Activated T-cell treated with anti-CD3 and anti-CD28 coated beads, Interleukin-2, amount 50 U/mL, for 1 hour (primary cell): Measurements from ENCODE around the gene GMDS.

ENCODE experiments used
- DNase-seq: peaks from one replicate; pipeline ENCODE4 v3.0.0-alpha.2; 2020

Gene GMDS

DNA sequence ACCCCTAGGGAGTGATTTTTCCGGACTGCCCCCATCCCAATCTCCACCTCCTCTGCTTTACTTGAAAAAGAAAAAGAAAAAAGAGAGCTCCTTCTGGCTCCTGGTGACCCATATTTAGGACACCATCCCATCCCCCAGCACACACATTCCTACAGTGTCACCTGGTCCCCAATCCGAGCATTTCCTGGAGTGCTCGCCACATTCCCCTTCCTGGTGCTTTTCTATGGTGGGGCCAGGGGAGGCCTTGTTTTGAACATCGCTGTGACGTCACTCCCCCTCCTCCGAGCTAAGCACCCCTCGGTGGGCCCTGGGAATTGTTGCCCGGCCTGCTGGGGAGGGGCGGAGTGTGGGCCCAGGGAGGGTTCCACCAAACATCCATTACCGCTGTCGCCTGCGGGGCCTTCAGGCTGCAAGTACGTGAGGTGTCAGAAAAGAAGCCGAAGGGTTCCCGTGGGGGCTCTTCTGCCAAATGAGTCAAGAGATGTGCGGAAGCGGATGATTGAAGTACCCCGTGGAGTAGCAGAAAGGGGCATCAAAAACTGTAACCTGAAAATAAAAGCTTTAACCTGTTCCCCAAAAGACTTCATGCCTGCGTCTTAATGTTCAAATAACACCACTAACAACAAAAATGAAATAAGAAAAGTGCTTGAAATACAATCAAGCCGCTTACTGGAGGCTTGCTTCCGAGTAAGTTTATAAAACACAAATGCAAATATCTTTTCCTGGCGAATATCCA lies 638.5 kb downstream of the GMDS start:
- no peak for DNase-seq

DNA sequence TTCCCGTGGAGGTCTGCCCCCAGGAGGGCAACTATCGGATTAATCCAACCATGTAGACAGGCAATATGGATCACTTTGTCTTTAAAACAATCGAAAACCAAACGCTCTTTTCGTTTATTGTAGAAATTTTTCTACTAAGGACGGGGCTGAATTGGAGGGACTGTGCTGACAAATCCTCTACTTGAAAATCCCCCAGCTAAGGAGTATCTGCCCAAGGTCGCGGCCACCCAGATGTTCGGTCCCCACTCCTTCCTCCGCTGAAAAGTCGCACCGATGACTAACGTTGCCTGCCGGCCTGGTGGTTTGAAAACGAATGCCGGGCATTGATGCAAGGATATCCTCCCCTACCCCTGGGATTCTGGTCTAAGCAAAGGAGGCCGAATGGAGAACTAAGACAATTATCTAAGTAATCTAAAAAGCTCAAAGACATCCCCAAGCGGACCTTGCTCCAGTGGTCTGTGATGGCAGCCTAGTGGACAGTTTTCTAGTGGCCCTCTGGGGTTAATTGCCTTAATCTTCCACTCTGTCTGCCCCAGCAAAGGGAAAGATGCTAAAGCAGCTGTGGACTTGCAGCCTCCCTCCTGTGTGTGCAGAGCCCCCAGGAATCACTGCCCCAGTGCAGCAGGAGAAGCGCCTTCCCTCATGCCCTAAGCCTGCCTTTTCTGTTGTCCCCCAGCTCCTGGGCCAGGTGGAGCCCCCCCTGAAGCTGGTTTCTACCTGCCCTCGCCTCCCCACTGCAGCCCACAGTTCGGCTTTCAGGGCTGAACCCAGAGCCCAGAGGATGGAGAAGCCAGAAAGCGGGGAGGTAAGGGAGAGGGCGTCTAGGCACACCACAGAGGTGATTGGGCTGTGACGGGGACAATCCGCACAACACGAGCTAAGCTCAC lies 639.3 kb downstream of the GMDS start:
- DNase-seq = no peak

DNA sequence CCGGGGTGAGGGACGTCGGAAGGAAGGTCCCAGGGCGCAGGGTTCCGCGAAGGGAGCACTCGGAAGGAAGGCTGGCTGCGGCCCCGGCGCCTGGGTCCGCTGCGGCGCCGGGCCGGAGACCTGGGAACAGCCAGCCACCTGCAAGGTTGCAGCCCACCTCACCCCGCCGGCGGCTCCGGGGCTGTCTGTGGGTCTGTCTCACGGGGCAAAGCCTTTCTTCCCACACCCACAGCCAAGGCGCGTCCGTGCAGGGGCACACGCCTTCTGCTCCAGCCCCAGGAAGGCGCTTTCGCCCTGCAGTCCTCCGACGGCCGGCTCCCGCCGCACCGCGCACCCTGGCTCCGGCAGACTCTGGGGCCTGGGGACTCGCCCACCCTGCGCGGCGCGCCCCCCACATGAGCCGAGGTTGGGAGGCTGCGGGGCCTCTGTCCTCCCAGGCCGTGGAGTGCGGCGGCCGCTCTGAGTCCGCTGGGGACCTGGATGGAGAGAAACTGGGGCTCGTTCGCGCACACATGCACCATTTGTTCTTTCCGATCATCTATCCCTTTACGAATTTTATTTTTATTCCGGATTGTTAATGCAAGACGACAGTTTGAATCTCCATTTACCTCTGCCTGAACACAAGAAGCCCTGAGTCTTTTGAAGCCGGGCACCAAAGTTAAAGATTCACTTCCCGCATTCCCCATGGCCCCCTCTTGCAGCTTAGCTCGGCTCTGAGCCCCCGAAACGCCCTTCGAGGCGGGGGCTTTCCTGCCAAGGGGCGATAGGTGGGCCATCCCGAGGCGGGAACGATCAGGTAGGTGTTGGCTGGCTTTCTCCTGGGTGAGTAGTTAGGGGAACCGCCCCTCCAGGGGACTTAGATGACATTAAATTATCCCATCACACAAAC lies 640.2 kb downstream of the GMDS start:
- peak; percentile 35 for DNase-seq

DNA sequence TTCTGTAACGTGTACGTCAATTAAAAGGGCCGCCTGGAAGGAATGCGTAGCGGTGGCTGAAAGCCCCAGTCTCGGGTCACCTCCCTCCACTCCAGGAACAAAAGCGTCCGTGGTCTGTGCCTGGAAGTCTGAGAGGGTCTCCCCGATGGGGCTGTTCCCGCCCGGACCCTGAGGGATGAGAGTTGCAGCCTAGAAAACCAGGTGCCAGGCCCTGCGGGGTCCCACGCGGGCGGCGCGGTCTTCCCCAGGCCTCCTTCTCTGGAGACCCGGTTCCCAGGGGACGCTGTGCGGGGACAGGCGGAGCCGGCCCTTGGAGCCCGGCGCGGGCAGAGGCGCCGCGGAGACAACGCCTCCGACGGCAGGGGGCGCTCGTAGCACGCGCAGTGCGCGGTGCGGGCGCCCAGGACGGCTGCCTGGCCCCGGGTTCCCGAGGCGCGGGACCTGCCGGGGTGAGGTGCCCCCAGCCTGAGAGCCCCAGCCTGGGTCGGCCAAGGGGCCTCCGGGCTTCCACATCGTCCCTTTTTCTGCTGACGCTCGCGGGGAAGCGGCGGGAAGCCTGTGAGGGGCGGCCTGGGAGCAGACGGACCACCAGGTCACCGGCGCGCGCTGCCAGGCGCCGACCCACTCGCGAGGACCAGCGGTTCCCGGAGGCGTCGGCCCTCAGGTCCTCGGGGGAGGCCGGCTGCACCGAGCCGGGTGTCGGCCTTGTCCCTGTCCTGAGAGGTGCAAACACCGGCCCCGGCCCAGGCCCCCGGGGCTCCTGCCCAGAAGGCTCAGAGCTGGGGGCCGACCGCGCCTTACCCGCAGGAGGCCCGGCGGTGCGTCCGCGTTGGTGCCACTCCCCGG lies 641.0 kb downstream of the GMDS start:
- DNase-seq = peak; percentile 77

DNA sequence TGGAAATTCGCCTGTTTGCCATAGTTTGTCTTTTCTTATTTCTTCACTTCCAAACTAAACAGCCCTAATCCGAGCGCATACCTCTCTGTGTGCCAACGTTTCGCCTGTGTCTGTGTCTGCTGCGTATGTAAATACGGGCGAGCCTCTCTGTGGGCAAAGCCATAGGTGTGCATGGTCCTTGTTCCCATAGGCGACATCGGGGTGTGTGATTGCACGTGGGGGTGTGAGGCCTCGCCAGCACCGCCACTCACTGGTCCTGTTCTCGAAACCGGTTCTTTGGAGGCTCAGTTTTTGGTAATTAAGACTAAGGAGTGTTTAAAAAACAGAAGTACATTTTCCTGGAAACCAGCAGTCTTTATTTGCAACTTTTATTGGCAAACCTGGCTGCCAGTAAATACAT lies 641.7 kb downstream of the GMDS start:
- DNase-seq = no peak

DNA sequence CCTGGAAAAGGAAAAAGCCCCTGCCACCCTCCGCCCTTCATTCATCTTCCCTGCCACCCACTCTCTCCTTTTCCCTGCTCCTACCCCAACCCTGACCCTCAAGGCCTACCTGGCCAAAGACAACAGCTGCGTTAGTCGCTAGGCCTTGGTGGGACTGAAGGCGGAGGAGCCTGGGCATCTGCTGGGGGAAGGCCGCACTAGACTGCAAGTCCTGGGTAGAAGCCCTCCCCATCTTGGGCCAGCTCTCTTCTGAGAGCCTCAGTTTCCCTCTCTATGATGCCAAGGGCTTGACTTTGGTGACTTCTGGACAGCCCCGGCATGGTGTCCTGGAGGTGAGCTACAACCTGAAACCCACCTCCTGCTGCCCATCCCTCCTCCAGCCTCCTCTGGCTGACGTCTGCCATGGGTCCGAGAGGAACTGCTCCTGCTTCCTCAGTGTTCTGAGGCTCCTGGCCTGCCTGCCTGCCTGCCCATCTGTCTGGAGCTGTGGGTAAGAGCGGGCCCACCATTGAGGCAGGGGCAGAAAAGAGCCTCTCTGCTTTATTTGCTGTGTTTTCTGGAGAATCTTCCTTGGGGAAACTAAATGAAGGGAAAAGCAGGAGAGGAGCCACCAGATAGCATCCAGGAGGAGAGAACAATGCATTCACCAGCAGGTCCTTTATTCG lies 643.2 kb downstream of the GMDS start:
- DNase-seq = no peak

DNA sequence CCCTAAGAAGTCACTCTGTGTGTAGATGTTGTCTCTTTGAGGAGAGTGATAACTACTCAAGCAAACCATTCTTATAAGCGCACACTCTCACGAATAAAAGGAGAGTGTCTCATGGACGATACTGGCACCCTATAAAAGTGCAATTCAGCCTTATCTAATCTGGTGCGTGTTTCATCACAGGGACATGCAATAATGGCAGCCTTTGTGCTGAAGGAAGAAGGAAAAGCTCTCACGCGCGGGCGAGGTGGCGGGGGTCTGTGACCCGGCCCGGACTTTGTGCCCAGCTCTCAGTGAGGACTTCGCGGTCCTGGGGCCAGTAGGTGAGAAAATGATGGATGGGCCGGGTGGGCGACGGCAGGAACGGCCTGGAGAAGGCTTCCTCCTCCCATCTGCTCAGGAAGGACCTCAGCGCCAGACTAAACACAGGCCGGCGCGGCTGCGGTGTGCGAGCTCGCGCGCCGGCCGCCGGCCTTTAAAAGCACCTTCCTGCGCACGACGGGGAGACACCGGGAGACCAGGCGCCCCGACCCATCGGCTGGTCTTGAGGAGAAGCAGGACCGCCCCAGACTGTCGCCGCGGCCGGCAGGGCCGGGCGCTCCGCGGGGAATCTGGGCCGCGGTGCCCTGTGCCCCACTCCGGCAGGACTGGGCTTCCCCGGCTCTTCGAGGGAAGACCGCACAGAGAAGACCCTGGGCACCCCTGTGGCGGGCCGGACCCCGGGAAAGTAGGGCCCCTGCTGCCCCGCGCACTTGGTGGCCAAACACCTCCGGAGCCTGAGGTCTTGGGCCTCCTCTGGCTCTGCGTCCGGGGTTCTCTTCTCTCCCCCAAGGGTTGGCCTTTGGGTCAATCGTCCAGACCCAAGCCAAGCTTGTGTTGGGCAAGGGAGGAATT lies 644.0 kb downstream of the GMDS start:
- no peak for DNase-seq

DNA sequence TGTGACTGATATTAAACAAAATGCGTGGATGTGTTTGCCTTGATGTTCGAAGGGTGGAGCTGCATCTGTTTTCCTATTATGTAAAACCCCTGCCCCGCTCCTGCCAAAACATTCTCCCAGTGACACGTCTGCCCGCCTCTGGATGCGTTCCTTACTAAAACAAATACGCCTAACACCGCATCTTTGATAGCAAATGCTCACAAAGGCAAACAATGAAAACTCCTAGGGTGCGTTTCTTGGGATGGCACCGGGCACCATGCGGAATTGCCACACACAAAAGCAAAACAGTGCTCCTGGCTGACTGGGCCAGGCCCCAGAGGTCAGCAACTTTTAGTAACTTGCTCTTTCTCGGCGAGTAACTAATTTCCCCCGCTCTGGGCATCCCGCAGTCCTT lies 644.6 kb downstream of the GMDS start:
- no peak for DNase-seq

DNA sequence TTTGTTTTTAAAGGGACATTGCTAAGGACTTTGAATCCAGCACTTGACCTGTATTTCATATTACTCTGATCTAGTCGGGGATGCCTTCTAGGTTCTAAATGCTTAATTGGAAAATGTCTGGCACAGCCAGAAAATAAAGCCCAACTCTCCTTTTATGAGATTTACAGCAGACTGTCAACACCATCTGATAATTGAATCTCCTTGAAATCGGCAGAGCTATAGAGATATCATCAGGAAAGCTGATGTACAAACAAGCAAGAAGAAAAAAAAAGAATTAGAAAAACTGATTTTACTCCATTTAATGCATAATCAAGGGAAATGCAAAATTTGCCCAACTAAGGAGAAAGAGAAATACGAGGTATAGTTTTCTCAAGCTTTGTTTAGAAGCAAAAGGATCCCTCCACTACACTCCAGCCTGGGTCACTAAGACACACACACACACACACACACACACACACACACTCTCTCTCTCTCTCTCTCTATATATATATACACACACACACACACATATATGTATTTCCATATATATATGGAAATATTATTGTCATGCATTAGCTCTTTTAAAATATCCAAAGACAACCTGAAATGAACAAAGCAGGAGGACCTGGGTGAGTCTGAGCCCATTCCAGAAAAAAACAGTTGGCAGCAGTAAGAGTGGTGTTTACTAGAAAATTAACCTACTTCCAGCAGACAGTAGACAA lies 645.2 kb downstream of the GMDS start:
- DNase-seq = no peak

DNA sequence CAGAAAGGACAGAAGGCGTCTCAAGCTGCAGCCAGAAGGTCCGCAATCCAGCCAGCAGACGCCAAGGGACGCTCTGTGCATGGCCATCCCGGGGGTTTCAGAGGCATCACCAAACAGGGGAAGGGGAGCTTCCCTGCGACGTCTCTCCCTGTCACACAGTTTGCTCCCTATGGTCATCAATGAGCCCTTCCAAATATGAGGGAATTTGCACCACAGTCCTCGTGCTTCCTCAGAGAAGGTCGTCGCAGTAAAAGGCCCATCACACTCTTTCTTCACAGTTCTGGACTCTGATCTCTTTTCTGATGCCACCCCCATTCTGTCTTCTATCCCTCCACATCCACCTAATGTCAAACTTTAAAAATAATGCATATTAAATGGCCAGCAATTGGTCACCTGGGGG lies 645.9 kb downstream of the GMDS start:
- DNase-seq = no peak

DNA sequence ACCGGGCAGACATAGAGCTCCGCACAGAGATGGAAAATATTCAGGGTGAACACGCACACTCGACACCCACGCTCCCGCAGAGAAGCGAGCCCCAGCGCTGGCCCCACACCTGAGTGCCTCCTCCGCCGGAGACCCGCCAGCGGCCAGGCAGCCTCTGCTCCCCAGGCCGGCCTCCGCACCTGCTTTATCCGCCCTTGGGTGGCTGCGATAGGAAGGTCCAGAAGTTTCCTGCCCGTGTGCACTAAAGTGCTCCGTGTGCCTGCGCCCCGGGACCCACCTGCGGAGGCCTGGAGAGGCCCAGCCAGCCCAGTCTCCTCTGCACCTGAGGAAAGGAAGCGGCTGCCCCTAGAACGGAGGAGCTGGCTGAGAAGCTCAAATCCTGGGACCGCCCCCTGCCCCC lies 646.5 kb downstream of the GMDS start:
- no peak for DNase-seq

DNA sequence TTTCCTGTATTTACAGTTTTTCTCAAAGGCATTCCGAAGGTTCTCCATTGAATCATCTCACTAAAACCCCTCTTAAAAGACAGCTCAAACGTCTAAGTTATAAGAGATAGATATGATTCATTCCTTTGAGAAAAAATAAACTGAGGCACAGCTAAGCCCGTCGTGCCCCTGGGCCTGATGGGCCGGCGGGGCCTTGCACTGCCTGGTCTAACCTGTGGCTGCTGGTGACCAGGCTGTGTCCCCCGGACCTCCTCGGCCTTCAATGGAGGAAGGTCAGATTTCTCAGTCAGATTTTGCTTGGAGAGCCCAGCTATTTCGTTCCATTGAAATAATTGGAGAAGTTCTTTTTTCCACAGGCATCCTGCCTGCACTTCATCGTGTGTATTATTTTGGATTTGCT lies 647.0 kb downstream of the GMDS start:
- no peak for DNase-seq

DNA sequence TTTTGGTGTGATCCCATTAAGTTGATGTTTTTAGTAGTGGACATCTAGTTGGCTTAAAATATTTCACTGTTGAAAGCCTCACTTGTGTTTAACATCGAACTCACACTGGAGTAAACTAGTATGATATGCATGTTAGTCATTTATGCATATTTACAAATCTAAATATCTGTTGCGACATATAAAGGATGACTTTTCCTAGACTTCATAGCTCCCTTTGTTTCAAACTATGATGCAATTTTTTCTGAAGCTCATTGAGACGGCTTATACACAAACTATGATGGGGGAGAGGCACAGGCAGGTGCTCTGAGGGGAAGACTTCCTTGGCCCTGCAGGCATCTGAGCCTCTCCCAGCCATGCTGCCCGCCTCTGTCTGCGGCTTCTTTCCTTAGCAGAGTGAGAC lies 647.5 kb downstream of the GMDS start:
- no peak for DNase-seq

DNA sequence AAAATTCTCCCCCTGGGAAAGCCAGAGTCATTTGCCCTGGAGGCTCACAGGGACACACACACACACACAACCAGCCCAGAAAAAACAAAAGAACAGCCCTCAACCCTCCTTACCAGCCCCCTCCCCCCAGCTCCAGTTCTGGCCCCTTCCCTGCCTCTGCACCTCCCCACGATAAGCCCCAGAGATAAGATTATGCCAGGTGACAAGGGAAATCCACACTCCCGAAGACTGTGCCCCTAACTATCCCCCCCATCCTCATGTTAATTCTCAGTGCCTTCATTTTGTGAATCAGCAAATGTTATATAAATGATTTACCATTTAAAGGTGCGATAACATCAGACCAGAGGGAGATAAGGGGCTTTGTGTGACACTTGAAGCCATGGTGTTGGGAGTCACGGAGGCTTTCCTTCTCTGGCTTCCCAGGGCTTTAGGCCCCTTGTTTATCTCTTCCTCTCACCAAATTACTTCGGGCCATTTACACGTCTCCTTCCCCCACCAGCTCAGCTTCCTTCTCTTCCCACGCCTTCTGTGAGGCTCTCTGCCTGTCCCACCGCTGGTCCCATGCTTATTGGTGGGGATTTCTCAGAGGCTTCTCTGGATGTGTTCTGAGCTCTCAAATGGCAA lies 648.2 kb downstream of the GMDS start:
- no peak for DNase-seq

DNA sequence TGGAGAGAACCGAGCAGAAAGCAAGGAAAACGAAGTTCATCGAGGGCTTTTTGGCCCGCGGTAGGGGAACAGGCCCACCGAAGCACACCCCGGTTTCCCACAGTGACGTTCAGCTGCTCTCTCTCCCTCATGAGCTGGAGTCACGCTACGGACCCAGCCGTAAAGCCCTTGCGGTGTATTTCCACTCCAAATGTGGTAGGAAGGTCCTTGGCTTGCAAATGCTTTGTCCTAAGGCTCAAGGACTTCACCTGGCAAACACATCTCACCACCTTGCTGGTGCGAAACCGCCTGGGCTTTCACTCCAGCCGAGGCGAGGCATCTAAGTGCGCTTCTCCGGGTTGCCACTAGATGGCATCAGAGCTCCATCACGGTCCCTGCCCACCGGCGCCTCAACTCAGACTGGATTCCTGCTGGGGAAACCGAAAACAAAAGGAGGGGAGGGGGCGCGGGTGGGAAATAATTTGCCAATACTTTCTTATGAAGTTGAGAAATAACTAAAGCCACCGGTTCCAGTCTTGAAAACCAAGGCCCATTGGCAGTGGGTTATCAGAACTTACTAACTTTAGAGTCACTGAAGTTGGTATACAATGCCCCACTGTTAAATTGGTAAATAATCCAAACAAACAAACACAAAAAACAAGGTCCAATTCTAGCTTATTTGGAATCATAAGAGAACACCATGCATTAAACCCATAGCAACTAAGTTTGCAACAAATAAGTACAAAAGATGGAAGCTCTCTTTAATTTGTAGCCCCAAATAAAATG lies 649.1 kb downstream of the GMDS start:
- DNase-seq = peak; percentile 72

DNA sequence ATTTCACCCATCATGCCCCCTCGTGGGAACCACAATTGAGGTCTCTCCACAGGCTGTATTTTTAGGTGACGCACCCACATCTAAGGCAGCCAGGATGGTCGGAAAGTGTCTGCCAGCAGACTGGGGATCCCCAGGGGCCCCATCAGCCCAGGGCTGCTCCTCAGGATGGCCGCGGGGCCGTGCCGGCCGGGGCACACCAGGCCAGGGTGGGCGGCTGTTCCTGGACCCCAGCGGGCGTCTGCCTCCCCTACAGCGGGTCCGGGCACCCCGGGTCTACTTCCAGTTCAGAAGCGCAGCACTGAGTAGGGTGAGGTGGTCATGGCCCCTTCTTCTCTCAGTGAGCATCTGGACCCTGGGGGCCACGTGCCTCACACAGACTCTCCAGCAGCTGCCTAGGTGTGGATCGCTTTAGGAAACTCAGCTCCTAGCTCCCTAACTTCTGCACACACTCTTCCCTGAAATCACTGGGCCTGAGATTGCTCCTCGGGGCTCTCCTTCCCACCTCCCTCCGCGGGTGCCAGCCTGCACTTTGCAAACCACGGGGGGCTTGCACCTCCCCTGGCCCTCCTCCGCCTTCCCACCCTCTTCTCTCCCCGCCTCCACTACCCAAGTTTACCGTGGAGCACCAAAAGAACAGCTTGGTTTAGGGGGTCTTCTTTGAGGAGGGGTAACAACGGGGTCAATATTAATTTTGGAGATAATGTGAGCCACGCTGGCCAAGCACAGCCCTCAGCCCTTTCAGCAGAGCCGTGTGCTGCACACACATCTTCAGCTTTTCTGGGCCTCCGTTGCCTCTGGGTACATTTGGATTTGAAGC lies 649.9 kb downstream of the GMDS start:
- no peak for DNase-seq

DNA sequence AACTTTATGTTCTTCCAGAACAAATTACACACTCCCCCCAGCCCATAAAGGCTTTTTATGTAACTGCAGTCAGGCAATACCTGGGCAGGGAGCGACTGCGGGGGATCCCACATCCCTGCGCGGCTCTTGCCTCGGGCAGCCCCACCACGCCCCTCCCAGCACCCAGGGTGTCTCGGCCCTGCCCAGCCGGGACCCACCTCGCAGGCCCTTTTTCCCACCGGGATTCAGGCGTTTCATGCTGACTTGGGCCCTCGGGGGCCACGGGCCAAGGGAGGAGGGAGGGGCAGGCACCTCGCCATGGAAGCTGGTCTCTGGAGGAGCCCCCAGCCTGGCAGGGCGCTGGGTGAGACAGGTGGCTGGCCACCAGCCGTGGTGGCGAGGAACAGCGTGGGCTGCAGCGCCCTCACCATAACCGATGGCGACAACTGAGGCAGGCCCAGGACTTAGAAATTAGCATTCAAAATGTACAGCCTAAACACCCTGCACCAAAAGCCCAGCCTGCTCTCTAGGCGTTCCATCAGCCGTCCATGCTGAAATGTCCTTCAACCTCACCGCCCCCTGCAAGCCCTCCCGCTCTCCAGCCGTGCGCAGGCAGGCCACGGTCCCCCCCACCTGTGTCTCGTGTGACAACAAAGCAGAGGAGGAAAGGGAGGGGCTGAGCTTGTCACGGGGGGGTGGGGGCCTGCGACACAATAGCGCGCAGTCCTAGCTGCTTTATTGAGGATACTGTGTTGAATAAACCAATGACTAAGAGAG lies 650.8 kb downstream of the GMDS start:
- DNase-seq = no peak
